Measurements from ENCODE around the gene NHSL2.
"Not testable (repeated sequence)": the region's sequence is repeated elsewhere in the genome, so short reads cannot be mapped to it uniquely, and the experiment has no call there.

Gene NHSL2

DNA sequence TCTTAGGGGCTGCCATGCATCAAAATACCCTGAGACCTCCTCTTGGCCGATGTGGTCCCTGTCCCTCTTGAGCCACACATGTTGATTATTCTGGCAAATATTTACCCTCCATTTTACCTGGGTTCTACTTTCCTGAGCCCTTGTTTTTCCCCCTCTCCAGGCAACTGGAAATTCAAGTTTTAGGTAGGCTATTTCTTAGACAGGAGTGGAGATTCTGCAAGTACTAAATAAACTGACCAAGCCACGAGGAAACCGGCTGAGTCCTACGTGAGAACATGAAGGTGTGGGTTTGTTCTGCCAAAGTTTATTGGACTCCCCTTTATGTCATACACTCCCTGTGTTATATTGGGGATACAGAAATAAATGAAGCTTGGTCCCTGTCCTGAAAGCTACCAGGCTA is 133.0 kb downstream of the NHSL2 start:
- DNase-seq (ENCODE audit: low spot score) = no peak

DNA sequence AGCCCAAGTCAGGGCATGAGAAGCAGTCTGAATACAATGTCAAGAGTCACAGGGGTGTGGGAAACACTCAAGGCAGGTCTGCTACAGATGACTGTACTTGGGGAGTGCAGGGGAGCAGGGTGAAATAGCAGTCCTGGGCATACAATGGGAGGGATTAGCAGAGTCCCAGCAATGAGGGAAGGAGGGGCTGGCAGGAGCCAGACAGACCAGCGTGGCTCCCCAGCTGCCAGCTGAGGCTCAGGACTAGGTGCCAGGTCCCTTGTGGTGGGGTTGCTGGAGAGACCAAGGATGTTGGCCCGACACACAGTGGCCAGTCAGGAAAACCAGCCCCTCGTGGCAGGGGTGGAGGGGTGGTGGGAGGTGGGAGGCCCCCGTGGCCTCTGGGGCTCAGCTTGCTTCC is 134.5 kb downstream of the NHSL2 start:
- DNase-seq (ENCODE audit: low spot score) = no peak

DNA sequence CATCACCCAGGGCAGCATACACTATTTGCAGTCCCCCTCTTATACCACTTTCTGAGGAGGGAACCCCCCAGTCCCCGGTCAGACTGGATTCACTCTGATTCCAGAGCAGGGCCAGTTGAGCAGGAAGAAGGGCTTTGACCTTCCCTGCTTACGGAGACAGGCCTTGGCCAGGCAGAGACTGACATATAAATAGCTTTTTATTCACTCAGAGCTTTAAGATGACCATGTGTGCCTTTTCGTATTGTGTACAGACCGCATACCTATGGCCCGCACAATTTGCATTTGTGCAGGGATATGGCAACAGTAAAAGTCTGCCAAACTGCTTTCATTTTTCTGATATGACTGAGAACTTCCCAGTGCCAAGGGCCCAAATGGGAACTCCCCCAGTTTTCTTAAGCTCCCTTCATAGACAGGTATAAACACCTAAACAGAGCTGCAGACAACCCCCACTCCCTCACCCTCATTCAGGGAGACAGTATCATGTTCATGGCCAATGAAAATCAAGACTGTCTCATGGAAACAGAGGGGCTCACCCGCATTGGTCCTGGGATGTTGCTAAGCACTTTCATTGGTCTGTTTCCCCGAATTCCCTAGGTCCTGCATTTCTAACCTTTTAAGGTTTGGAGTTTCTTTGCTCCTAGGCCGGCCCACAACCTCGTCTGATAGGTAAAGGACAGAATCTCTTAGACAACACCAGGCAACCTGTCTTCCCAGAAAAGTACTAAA is 135.1 kb downstream of the NHSL2 start:
- no peak for DNase-seq (ENCODE audit: low spot score)

DNA sequence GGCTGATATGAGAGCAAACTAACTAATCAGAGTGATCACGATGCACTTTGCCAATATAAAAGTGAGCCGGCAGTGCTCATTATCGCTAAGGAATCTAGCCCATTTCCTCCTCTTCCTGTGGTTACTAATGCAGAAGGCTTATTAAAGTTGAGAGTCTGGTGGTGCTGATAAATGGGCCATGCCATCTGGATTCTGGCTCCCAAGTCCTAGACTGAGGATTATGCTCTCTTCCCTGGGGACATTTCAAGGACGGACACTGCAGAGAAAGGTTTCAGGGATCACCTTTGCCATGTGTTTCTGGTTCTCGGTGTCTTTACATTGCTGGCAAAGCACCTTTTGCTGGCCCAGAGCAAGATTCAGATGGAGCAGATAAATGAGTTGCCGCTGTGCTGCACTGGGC is 135.8 kb downstream of the NHSL2 start:
- no peak for DNase-seq (ENCODE audit: low spot score)

DNA sequence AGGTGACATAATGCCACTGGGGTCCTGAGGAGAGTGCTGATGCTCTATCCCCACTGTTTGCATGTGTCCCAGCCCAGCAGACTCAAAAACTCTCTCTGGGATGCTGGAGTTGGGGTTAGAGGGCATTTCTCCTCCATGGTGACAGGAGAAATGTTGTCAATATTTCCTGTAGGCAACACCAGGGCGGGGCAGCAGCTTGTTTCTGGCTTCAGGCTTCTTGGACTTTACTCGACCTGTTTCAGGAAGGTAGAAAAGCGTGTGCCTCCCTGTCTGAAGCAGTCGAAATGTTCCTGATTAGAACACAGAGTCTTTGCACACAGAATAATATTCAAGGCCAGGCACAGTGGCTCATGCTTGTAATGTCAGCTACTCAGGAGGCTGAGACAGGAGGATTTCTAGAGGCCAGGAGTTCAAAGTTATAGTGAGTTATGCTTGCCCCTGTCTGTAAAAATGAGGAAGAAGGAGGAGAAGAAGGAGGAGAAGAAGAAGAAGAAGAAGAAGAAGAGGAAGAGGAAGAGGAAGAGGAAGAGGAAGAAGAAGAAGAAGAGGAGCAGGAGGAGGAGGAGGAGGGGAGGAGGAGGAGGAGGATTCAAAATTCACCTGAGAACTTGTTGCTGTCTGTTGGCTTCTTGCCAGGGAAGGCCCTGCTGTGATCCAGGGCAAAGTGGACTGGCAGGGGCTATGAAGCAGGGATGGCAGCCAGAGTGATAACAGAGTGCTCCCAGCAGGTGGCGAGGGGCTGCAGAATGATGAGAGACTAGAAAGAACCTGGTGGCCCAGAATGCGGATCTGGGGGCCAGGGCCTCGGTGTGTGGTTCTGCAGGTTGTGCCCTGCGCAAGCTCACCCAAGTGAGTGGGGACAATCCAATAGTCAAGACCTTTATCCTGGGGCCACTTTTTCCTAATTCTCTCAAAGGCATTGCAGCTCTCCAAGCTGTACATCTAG is 138.1 kb downstream of the NHSL2 start:
- DNase-seq (ENCODE audit: low spot score) = no peak

DNA sequence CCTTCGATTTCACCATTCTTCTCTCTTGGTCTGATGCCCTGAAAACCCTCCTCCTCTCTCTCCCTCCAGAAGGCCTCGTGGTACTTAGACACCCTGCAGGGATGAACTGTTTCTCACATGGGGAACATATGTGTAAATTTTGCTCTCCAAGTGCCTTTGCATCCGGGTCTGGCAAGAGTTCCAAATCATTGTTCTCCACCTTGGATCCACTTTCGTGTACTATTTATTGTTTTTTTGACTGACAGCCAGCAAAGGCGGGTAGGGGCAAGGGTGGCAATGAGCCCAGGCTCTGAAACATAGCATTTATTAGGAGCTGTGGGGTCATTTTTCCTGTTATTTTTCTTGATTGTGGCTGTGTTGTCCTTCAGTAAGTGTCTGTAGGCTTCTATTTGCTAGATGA is 139.4 kb downstream of the NHSL2 start:
- no peak for DNase-seq (ENCODE audit: low spot score)

DNA sequence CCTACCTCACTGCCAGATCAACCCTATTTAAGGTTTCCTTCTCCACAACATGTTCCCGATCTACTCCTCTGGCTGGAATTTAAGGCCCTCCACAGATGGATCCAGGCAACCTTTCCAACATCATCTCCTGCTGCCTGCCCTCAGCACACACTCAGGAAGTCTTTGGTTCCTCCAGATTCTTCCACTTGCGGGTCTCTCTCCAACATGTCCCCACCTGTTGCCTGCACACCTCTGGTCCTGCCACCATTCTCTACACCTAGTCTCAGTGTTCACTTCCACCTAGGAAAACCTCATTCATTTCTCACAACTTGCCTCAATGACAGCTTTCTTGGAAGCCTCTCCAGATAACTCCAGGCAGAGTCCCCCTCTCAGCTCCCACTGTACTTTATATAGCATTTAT is 140.9 kb downstream of the NHSL2 start:
- DNase-seq (ENCODE audit: low spot score) = no peak

DNA sequence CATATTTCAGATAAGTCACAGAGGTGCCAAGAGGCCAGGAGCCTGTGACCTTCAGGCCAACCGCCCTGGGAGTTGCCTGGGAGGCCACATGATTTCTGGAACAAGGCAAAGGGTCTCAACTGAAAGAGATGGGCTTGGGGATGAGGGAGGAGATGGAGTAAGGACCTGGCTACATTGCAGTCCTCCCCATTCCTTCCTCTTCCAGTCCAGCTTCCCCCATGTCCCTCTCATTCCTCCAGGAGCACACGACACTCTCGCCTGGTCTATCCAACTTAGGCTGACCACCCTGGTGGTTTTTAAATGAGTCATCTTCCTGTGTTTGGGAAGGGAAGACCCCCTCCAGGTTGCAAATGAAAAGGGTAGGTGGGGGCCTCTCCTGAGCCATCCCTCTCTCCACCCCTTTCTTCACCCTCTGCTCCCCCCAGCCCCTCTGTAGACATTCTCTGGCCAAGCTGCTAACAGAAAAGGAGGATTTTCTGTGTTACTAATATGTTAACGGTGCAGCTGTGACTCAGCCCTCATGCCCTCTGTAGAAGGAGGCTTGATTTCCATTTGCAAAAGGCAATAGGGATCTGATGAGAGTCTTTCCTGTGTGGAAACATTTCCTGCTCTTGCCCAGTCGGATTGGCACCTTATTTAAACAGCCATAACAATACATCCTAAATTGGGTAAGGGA is 141.9 kb downstream of the NHSL2 start:
- no peak for DNase-seq (ENCODE audit: low spot score)

DNA sequence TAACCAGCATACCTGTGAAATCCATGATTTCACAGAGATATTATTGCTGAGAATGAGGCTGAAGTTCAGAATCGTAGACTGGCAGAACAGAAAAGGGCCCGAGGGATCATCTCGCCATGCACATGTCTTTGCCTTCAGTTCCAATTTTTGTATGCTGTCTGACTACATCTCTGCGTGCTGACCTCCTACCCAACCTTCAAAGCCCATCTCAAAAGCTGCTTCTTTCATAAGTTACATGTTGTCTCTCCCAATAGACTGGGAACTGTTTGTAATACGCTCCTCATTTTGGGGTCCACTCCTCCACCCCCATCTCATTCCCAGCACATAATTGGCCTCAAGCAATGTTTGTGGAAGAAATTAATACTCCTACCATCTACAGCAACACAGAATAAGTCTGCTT is 142.9 kb downstream of the NHSL2 start:
- DNase-seq (ENCODE audit: low spot score) = no peak

DNA sequence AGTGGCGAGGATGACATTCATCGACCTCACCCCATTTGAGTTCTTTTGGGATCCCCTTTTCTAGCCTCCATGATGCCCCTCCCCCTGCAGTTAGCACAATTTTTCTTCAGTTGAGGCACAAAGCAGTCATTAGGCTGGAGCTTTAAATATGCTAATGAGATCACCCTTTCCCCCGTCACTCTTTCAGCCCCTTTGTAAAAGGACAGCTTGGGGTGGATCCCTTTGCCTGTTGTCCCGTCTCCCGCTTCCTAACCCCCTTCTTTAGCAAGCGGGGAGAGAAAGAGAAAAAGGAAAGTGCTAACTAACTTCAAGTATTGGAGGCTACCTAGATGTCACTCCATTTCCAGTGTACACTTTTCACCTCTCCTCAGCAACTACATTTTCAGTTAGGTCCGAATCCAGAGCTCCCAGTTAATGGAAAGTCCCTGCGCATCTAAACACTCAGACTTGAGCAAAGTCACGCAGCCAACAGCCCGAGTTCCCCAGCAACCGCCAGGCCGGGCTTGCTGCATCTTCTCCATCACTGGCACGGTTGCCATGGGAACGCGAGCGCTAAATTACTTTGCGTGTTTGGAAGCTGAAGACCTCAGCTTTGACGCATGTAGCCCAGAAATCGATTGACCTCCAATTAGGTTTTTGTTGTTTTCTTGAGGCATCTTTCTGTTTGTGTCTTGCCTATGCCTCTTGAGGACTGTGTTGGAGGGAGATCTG is 144.3 kb downstream of the NHSL2 start:
- DNase-seq (ENCODE audit: low spot score) = no peak

DNA sequence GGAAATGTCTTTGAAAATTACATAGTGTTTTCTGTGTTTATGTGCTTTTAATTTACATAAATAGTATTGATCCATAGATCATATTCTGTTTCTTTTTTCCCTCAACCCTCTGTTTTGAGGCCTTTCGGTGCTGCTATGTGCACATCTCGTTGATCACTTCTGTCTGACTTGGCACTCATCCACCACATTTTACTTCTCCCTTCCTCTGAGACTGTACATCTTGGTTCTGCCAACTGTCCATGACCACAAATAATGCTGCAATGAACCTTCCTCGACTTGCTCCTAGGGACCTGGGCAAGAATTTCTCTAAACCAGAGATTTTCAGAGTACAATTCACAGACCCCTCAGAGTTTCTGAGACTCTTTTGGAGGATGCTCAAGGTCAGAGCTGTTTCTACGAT is 146.7 kb downstream of the NHSL2 start:
- no peak for DNase-seq (ENCODE audit: low spot score)

DNA sequence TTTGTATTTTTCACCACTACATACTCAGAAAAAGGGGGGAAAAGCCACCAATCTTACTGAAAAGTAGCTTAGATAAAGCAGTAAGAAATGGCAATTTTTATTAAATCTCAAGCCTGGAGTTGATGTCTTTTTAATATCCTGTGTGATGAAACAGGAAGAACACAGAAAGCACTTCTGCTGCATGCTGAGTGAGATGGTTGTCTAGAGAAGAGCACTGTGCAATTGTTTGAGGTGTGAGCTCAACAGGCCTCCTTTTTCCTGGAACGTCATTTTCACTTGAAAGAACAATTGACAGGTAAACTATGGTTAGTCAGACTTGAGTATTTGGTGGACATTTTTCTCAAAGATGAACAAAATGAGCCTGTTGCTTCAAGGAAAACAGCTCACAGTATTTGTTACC is 147.2 kb downstream of the NHSL2 start:
- no peak for DNase-seq (ENCODE audit: low spot score)

DNA sequence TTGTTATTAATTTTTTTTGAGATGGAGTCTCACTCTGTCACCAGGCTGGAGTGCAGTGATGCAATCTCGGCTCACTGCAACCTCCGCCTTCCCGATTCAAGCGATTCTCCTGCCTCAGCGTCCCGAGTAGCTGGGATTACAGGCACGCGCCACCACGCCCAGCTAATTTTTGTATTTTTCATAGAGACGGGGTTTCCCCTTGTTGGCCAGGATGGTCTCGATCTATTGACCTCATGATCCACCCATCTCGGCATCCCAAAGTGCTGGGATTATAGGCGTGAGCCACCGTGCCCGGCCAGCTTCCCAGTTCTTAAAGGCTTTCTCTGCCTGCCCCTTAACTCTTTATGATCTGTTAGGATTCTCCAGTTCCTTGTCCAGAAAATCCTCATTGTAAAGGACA is 147.7 kb downstream of the NHSL2 start:
- not testable (repeated sequence) for DNase-seq (ENCODE audit: low spot score)

DNA sequence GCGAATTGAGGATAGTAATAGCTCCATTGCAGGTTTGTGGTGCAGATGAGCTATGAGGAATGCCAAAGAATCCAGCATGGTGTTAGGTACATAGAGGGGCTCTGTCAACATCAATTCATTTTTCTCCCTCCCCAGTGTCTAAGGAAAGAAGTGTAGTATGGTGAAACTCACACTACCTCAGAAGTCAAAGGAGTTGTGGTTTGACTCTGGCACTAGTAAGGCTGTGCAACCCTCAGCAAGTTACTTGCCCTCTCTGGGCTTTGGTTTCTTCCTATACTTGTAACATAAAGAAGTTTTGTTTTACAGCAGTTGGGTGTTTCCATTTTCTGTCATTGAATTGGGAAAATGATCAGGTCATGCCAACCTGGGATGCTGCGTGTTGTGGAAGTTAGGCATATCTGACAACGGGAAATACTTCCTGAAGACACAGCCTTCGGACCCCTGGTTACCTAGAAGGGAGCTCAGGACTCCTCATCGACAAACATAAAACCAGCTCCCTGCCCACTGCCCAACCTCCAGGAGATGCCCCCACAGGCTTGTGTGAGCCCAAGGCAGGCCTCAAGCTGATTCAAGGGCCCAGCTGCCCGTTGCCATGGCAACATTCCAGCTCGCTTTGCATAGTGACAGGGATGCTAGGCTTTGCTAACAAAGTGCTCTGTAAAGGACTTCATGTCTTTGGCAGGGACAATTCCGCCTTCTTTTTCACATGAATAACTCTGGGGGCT is 149.7 kb downstream of the NHSL2 start:
- DNase-seq (ENCODE audit: low spot score) = no peak

DNA sequence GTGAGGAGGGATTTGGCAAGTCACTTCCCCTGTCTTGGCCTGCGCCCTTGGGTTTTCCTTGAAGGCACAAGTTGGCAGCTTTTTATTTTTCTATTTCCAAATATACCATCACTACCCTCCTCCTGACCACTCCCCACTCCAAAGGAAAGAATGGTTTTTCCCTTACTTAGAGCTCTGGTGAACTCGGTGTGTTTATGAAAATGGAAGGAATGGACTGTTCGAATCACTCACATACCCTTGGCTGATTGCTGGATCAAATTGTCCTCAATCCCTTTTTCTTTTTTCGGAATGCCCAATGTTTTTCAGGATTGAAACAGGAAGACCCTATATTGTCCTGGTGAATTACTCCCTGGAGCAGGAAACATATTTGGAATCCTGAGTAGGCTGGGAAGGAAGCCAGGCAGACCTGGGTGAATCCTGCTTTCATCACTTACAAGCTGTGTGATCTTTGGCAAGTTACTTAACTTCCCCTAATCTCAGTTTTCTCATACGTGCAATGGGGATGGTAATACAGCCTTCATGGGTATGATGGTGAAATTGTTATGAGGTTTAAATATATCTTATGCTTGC is 150.4 kb downstream of the NHSL2 start:
- no peak for DNase-seq (ENCODE audit: low spot score)

DNA sequence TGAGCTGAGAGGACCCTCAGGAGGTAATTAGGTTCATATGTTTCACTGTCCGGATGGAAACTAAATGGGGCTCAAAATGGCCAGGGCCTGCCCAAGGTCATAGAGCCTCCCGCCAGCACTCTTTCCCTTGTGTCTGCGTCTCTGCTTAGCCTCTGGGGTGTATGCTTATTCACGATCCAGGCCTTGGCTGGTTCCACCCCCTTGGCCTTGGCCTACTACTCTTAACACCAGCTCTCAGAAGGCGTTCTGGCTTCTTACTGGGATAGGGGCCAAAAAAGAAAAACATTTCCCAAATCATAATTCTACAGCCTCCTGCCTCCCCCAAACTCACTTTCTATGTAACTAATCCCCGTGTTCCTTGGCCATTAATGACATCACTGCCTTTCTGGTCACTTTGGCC is 152.3 kb downstream of the NHSL2 start:
- no peak for DNase-seq (ENCODE audit: low spot score)

DNA sequence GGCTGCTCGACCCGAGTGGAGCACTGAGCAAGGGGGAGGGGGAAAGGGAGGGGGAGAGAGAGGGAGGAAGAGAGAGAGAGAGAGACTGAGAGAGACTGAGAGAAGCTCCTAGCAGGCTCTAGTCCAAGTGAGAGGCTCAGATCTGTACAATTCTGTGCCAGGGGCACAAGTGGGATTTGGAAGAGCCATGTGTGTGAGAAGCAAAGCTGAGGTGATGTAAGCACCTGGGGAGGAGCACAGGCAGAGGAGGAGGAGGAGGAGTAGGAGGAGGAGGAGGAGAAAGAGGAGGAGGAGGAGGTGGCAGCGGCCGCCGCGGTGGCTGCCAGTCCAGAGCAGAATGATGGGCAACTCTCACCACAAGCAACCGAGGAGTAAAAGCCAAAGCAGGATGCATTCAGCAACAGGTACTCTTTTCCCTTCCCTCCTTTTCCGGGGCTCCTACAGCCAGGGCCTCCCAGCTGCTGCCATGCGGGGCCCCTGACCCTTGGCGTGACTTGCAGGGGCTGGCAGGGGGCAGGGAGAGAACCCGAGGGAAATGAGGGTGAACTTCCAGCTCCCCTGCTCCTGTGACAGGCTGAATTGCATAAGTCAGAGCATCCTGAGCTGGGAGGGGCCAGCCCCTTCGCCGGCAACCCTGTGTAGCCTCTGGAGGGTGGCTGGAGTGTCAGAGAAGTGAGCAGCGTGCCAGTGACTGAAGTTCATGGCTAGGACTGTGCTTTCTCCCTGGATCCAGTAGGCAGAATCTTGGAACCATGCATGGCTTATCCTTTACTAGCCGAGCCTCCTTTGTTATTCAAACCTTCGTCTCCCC is 158.9 kb downstream of the NHSL2 start:
- no peak for DNase-seq (ENCODE audit: low spot score)

DNA sequence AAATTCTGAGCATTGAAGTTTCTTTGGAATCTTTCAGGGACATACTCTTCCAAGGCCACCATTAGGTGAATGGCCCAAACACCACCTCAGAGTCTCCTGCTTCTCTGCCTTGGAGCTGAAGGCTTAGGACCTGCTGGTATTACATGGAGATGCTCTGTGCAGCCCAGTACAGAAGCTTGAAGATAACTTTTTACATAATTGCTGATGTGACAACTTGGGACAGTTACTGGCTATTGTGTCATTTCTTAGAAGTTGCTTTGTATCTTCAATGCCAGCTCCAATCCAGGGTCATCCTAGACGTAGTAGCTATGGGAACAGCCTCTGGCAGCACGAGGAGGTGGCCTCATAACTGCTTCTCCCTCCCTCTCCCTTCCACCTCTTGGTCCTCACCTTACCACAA is 160.6 kb downstream of the NHSL2 start:
- DNase-seq (ENCODE audit: low spot score) = no peak

DNA sequence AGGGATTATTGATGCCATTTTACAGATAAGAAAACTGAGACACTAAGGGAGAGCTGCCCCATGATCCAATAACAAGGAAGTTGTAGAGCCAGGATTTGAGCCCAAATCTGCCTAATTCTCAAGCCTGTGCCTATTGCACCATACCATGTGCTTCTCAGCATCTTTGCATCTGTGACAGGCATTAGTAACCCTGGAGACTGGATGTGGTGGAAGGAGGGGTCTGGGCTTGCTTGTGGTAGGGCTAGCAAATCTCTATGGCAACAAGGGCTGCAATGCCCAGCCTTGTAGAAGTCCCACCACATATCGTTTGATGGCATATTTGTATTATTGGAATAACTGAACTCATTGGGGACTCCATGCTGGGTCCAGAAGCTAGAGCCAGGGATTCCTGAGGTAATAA is 163.0 kb downstream of the NHSL2 start:
- DNase-seq (ENCODE audit: low spot score) = no peak

DNA sequence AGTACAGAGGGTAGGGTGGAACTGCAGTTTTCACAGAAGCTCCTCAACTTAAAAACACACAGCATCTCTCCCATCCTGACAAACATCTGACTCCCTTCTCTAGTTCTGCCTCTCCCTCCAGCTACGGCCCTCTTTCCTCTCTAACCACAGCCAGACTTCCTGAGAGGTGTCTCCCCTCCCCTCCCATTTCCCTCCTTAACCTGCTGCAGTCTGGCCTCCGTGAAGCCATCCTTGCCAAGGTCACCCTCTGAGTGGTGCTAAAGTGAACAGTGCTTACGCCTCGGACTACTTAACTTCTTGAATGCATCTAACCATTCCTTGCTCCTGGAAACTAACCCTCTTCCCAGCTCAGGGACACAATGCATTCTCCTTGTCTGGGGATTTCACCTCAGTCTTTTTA is 167.8 kb downstream of the NHSL2 start:
- DNase-seq (ENCODE audit: low spot score) = no peak
